Skin epidermis (tissue), 12 donors: ENCODE measurements around the gene CDC34.

Experiments used
- H3K27ac ChIP-seq, 21 experiments: fragments of 200-600 bp; sonication (generic) in 11 of 21; one replicate each; pipeline ENCODE4 v1.5.0; 2020; ENCODE audit warnings: mild to moderate bottlenecking in 3 of 21, inconsistent platforms in 2 of 21, moderate library complexity in 2 of 21
- H3K4me3 ChIP-seq, 7 experiments: fragments of 200-600 bp; sonication (generic) in 2 of 7; one replicate each; pipeline ENCODE4 v1.5.0; 2020; ENCODE audit warnings: inconsistent platforms in 2 of 7, mild to moderate bottlenecking in 2 of 7, moderate library complexity in 1 of 7

The CDC34 gene

DNA sequence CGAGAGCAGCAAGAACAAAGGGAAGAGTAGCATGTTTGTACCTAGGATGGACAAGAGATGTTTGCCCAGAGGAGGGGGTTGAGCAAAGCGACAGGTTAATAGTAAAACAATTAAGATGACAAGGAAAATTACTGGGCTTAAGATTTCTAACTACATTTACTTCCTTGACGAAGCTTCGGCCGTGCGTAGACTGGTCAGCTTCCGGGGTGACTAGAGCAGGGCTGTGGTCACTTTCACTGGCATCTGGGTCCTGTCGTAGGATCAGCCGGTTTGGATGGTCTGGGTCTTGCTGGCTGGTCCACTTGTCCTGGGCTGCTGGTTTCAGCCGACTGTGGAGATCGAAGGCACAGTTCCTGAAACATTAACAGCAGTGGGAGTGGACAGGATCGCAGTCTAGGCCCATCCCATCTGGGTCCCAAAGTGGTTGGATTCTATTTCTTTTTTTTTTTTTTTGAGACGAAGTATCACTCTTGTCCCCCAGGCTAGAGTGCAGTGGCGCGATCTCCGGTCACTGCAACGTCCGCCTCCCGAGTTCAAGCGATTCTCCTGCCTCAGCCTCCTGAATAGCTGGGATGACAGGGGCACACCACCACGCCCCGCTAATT lies 35.8 kb downstream of the CDC34 start:
- no peak overlapping the region for H3K4me3 ChIP-seq
- H3K27ac ChIP-seq: no peak overlapping the region

DNA sequence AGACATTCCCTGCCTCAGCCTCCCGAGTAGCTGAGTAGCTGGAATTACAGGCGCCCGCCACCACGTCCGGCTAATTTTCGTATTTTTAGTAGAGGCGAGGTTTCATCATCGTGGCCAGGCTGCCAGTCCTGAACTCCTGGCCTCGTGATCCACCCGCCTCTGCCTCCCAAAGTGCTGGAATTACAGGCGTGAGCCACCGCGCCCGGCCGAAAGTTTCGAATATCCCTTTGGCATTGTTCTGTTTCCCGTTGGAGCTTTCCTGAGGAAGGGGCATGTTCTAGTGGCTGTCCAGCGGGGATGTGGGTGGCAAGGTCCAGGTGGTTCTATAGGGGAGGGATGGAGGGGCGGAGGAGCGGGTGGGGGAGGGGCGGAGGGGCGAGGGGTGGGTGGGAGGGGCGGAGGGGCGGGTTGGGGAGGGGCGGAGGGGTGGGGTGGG lies 38.7 kb downstream of the CDC34 start:
- Histone ChIP-seq H3K4me3 (no peak overlapping the region), H3K27ac (no peak overlapping the region)

DNA sequence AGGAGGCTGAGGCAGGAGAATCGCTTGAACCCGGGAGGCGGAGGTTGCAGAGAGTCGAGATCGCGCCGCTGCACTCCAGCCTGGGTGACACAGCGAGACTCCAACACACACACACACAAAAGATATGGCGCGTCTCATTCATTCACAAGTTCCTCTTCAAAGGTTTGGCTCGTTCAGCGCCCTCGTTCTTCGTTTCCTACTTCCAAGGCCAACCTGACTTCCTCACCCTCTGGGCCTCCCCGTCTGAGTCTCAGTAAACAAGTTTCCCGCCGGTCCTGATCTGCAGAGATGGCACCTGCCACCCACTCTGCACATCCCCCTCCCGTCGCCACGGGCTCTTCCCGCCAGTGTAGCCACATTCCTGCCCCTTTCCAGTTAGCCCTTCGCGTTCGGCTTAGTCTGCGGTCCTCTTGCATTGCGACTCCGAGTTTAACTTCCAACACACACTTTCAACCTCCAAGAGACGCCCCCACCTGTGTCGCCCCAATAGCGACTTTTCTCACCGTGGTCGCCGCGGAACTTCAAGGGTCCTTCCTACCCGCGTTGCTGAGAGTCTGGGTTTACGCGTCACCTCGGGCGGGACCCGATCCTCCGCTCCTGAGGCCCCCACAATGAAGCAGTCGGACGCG lies 39.5 kb downstream of the CDC34 start:
- peak overlapping the region; percentile 11 to 99 (median 94) for H3K4me3 ChIP-seq
- peak overlapping the region in 20 of 21 experiments; percentile 48 to 98 (median 84) for H3K27ac ChIP-seq

DNA sequence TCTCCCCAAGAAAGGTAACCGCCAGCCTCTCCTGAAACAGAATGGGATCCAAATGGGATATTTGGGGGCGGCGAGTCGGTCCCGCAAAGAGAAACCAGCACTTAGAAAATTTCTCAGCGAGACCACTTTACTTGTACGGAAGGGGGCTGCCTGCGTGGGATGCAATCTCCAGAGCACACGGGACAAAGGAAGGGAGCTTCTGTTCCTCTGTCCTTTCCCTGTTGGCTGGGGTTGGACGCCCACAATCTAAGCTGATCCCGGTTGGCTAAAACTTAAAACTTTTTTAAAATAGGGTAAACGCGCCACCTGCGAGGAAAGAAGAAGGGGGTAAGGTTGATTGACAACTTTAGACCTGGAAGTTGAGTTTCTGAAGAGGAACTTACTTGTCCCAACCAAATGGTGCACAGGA lies 40.0 kb downstream of the CDC34 start:
- peak overlapping the region; percentile 11 to 99 (median 94) for H3K4me3 ChIP-seq
- H3K27ac ChIP-seq: peak overlapping the region in 20 of 21 experiments; percentile 48 to 98 (median 84)

DNA sequence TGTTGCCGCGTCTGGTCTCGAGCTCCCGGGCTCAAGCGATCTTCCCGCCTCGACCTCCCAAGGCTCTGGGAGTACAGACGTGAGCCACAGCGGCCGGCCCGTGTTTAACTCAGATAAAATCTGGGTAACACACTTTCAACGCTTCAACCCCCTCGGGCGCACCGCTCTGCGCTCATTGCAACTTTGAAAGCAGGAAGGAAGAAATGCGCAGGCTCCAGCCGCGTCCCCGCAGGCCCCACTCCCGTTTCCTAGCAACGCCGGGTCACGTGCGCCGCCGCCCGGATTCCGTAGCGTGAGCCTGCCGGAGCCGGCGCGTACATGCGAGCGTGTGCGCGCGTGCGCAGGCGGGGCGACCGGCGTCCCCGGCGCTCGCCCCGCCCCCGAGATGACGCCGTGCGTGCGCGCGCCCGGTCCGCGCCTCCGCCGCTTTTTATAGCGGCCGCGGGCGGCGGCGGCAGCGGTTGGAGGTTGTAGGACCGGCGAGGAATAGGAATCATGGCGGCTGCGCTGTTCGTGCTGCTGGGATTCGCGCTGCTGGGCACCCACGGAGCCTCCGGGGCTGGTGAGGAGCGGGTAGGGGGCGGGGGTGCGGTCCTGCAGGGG lies 40.7 kb downstream of the CDC34 start, which contains the start of gene BSG:
TSS of gene BSG (plus strand) at position 457 of the 603 bp plus-strand sequence. CDS start at position 496, 39 bp downstream.
- Histone ChIP-seq H3K27ac (peak within 1 kb of the TSS; percentile 75 to 99 (median 95)), H3K4me3 (peak within 1 kb of the TSS; percentile 62 to 99 (median 94))

DNA sequence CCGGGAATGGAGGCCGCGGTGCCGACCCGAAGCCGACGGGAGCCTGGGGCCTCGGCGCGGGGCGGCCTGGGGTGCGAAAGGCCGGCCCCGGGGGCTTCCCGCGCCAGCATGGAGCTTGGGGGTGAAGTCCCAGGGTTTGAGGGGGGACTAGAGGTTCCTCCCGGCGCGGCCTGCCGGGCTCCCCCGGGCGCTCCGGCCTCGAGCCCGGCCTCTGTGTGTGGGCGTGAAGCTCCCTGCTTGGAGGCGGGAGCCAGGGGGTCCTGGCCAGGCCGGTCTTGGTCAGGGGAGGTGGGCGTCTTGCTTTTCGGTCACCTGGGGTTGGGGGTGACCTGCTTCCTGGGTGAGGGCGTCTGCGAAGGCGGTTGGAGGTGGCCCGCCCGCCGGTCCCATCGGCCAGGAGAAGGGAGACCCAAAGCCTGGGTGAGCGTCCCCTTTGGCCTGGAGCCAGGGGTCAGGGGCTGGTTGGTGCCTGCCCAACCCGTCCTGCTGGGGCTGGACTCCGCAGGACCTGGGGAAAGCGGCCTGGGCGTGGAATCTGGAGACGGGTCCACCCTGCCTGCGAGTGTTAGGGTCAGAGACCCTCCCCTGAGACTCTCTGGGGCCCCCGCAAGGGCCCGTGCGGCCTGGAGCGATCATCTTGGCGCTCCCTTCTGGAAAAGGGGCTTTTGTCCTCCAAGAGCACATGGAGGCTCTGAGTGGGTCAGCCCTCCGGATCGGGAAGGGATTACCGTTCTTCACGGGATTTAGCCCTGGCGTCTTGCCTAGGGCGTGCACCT lies 41.4 kb downstream of the CDC34 start:
- peak overlapping the region; percentile 75 to 99 (median 95) for H3K27ac ChIP-seq
- peak overlapping the region; percentile 62 to 99 (median 94) for H3K4me3 ChIP-seq

DNA sequence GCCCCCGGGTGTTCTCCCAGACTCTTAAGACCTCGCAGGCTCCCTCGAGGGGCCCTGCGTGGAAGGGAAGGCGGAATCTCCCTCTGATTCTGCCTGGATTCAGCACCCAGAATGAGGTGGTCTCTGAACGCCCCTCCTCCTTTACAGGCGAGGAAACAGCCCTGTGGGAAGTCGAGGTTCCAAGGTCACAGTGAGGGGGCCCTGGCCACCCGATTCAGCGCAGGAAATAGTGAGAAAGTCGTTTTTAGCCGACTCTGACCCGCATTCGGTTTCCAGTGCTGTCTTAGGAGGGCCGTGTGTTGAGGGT lies 41.9 kb downstream of the CDC34 start:
- peak overlapping the region in 18 of 21 experiments; percentile 75 to 99 (median 96) for H3K27ac ChIP-seq
- peak overlapping the region; percentile 62 to 99 (median 94) for H3K4me3 ChIP-seq

DNA sequence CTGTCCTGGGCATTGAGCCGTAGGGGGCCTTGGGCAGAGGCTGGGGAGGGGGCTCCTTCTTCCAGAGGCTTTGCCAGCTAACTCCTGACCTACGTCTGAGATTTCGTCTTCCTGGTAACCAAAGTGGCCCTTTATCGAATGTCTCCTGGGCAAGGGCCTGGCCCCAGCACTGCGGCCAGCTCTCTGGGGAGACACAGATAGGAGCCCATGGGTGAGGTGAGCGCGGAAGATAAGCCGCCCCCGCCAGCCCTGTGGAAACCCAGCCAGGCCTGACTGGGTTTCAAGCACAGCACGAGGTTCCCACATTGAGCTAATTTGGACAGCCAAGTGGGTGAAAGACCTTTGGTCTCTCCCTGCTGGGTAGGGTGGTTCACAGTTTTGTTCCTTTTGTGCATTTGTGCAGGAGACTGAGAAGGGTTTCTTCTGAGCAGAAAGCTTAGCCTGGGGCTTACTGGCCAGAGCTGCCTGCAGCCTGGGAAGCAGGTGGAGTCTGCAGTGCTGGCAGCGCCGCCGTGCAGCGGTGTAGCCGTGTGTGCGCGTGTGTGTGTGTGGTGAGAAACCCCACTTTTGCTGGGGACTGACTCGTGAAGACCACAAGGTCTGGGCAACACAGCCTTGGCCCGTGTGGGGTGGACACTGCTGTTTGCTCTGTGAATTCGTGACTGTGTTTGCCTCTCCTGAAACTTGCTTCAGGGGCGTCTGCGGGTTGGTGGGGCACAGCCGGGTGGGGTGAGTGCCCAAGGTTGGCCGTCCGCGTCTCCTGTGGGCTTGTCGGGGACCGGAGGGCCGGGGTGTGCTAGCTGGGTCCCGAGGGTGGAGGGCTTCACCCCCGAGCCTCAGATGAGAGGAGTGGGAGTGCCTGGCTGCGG lies 43.3 kb downstream of the CDC34 start:
- Histone ChIP-seq H3K27ac (peak overlapping the region in 8 of 21 experiments; percentile 1 to 43 (median 30)), H3K4me3 (peak overlapping the region in 5 of 7 experiments; percentile 0 to 62 (median 13))

DNA sequence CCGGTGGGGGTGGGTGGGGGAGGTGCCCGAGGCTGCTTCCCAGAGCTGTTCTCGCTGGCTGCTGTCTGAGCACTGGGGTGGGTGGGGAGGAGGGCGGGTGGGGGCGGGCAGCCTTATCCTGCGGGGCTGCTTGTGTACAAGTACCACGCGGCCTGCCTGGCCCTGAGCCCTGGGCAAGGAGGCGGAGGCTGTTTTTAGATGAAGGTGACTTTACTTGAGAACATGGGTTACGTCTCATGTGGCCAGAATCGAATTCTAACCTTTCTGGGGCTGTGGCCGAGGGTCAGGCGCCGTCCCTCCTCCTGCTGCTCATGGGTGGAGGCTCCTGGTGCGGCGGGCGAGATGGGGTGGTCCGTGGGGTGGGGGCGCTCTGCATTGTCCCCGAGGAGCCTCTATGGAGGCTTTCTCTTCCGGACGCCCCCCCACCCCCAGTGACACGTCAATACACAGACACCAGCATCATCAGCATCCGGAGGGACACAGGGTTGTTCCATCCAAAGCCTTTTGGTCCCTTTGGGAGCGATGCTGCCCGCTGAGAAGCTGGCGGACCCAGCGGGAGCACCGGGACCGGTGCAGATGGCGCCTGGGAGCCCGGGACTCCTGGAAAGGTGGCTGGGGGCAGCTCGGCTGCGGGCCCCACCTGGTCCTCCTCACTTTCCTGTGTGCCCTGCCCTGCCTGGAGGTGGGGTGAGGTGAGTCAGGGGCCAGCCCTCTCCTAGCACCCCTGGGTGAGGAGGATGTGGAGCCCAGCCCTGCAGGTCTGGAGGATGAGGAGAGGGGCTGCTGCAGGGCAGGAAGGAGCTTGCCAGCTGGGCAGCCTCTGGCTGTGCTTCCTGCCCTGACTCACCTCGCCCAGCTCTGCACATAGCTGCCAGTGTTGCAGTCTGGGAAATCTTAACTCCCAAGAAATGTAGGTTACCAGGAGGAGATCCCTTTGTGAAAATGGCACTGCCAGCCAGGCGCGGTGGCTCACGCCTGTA lies 44.3 kb downstream of the CDC34 start:
- Histone ChIP-seq H3K27ac (peak overlapping the region in 10 of 21 experiments; percentile 3 to 51 (median 22)), H3K4me3 (peak overlapping the region in 5 of 7 experiments; percentile 0 to 18 (median 6))

DNA sequence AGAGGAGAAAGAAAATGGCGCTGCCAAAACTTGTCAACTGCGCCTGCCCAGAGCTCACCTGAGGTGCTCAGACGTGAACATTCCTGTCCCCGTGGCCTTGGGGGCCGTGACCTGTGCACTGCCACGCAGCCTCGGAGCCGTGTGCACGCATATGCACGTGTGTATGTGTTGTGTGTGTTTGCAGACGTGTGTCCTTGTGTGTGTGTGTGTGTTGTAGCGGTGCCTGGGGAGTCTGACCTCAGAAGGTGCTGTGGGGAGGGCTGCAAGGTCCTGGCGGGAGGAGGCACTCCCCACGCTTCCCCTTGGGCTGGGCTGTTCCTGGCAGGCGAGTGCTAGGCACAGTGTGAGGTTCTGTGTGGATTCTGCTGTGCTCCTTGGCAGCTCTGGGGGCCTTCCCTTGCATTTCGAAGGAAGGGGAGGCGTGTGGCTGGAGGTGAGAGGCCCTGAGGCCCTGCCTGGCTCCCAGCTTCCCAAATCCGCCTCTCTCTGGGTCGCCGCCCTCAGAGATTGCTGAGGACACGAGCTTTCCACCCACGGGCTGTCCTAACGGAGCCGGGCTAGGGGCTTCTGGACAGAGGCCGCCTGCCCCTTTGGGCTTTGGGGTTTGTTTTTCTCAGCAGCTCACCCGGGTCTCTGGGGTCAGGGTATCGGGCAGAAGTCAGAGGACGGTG lies 45.3 kb downstream of the CDC34 start:
- Histone ChIP-seq H3K27ac (no peak overlapping the region), H3K4me3 (no peak overlapping the region)

DNA sequence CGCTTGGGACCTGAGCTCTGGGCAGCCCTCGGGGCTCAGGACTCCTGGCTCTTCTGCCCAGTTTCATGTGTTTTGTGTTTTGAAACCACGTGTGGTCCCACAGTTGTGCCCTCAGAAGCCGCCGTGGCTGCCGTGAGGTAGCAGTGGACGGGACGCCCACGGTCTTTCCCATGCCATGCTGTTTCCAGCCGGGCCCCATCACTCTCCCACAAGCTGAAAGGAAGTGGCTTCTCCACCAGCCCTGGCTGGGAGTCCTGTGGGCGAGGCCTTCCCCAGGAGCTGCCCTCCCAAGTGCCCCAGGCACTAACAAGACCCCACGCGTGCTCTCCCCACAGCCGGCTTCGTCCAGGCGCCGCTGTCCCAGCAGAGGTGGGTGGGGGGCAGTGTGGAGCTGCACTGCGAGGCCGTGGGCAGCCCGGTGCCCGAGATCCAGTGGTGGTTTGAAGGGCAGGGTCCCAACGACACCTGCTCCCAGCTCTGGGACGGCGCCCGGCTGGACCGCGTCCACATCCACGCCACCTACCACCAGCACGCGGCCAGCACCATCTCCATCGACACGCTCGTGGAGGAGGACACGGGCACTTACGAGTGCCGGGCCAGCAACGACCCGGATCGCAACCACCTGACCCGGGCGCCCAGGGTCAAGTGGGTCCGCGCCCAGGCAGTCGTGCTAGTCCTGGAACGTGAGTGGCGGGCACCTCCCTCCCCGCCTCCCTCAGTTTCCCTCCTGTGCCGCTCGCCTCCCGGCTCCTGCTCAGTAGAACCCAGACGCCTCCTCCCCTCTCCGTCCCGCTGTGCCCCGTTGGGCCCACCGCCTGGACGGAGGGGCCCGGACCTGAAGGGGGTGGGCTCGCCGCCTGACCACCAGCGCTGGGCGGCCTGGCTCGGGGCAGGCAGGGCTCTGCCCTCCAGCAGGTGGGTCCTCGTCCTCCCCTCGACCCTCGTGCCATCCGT lies 46.2 kb downstream of the CDC34 start:
- no peak overlapping the region for H3K27ac ChIP-seq
- no peak overlapping the region for H3K4me3 ChIP-seq

DNA sequence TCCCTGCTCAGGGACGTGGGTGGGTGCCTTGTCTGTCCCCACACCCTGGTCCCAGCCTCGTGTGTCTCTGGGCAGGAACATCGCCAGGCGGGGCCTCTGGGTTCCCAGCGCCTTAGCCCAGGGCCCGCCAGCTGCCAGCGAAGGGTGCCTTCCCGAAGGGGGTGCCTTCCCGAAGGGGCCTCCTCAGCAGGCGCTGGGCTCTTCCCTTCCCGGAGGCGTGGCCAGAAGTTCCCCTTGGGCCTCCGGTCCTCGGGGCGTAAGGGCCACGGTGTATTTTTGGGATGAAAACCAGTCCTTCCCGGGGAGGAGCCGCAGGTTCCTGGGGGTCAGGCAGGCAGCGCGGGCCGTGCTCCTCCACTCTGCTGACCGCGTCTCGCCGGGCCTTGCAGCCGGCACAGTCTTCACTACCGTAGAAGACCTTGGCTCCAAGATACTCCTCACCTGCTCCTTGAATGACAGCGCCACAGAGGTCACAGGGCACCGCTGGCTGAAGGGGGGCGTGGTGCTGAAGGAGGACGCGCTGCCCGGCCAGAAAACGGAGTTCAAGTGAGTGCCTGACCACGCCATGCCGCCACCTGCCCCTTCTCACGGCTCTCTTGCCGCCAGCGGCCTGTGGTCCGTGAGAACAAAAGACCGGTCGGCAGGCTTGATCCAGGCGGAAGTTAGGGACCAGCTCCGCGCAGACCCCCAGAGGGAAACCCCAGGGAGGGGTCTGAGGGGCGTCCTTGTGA lies 47.7 kb downstream of the CDC34 start:
- Histone ChIP-seq H3K27ac (no peak overlapping the region), H3K4me3 (no peak overlapping the region)

DNA sequence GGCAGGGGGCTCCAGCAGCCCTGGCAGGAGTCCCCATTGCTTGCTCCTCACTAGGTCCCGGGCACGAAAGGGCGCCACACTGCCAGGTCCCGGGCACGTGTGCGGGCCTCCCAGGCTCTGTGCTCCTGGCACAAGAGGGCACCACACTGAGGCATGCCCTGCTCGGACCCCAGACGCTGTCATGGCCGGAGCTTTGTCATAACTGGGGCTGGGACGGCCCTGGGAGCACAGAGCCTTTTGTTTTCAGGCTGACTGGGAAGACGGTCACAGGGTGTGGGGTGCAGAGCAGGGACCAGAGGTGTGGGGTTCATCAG lies 48.2 kb downstream of the CDC34 start:
- no peak overlapping the region for H3K27ac ChIP-seq
- H3K4me3 ChIP-seq: no peak overlapping the region

DNA sequence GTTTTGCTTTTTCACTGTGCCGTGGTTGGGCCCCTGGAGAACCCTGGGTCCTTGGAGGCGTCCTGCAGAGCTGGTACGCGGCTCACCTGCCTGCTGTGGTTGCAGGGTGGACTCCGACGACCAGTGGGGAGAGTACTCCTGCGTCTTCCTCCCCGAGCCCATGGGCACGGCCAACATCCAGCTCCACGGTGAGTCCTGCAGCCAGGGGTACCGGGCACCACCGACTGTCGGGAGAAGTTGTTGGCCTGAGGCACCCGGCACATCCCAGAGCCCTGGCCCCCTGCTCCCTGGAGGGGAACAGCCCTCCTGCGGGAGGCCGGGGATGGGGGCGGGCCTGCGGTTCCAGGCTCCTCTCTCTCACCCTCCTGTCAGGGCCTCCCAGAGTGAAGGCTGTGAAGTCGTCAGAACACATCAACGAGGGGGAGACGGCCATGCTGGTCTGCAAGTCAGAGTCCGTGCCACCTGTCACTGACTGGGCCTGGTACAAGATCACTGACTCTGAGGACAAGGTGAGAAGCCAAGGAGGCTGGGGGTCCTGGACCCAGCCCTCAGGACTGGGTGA lies 48.8 kb downstream of the CDC34 start:
- Histone ChIP-seq H3K27ac (no peak overlapping the region), H3K4me3 (no peak overlapping the region)

DNA sequence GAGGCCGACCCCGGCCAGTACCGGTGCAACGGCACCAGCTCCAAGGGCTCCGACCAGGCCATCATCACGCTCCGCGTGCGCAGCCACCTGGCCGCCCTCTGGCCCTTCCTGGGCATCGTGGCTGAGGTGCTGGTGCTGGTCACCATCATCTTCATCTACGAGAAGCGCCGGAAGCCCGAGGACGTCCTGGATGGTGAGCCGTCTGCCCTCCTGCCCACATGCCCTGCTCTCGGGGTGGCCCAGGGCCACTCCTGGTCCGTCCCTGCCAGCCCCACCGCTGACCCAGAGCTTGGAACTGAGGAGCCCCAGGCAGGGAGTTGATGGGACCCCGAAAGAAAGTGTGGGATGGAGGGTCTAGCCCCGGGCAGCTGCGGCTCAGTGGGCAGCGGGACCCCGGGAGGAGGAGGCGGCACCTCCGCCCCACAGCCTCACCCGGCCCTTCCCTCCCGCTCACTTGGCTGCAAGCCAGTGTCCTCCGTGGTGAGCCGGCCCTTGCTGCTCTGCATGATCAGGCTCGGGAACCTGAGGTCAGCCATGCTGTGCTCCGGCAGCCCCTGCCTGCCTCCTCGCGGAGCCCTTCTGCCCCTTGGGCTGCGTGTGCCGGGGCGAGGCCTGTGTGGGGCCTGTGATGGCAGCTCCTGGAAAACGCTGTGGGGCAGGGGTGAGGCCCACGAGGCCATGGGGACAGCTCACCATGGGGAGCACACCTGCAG lies 50.0 kb downstream of the CDC34 start:
- no peak overlapping the region for H3K4me3 ChIP-seq
- H3K27ac ChIP-seq: no peak overlapping the region
